Adipocyte (in vitro differentiated cells): ENCODE measurements around the gene ATRN.
"Not testable (repeated sequence)": the region's sequence is repeated elsewhere in the genome, so short reads cannot be mapped to it uniquely, and the experiment has no call there.

Experiments used
- DNase-seq: peaks from one replicate; pipeline ENCODE4 v3.0.0-alpha.2; 2015; ENCODE audit warnings: low read depth
- H3K27me3 ChIP-seq: replicated peaks from 2 replicates; pipeline ENCODE4 v1.7.0; 2013; ENCODE audit warnings: mild to moderate bottlenecking, low read length, moderate library complexity; ENCODE audit not compliant: control insufficient read depth, insufficient read depth
- H3K36me3 ChIP-seq: 2 replicates; pipeline ENCODE4 v1.7.0; 2013; ENCODE audit warnings: low read length, mild to moderate bottlenecking, moderate library complexity; ENCODE audit not compliant: control insufficient read depth, insufficient read depth, severe bottlenecking
- H3K4me1 ChIP-seq: 2 replicates; pipeline ENCODE4 v1.7.0; 2013; ENCODE audit warnings: mild to moderate bottlenecking, low read length, moderate library complexity; ENCODE audit not compliant: control insufficient read depth, insufficient read depth
- H3K4me3 ChIP-seq: 2 replicates; pipeline ENCODE4 v1.7.0; 2013; ENCODE audit warnings: mild to moderate bottlenecking, low read length, moderate library complexity
- H3K9ac ChIP-seq: 2 replicates; pipeline ENCODE4 v1.7.0; 2013; ENCODE audit warnings: mild to moderate bottlenecking, low read length, moderate library complexity
- H3K9me3 ChIP-seq: 2 replicates; pipeline ENCODE4 v1.7.0; 2013; ENCODE audit warnings: mild to moderate bottlenecking, low read length, moderate library complexity; ENCODE audit not compliant: control insufficient read depth

ATRN gene

GRCh38 chr20:3576363-3576762 is 105.5 kb downstream of the ATRN start:
- H3K36me3 ChIP-seq: peaks cover 30% of the 10 kb centered on the region
- H3K4me3 ChIP-seq: no peak overlapping the region
- no peaks in the 10 kb centered on the region for H3K27me3 ChIP-seq
- DNase-seq: no peak
- H3K9ac ChIP-seq: no peak overlapping the region
- H3K4me1 ChIP-seq: peaks cover 11% of the 10 kb centered on the region
- no peaks in the 10 kb centered on the region for H3K9me3 ChIP-seq

- H3K4me1 ChIP-seq: peaks cover 11% of the 10 kb centered on the region
- H3K36me3 ChIP-seq: peaks cover 36% of the 10 kb centered on the region
- DNase-seq: no peak
- H3K9ac ChIP-seq: no peak overlapping the region
- H3K27me3 ChIP-seq: no peaks in the 10 kb centered on the region
- no peaks in the 10 kb centered on the region for H3K9me3 ChIP-seq
- H3K4me3 ChIP-seq: no peak overlapping the region
These were observed 106.5 kb downstream of the ATRN start for GRCh38 chr20:3577366-3577765.

GRCh38 chr20:3580412-3580811 is 109.6 kb downstream of the ATRN start:
- H3K9ac ChIP-seq: no peak overlapping the region
- peaks cover 61% of the 10 kb centered on the region for H3K36me3 ChIP-seq
- no peaks in the 10 kb centered on the region for H3K9me3 ChIP-seq
- no peak overlapping the region for H3K4me3 ChIP-seq
- no peaks in the 10 kb centered on the region for H3K27me3 ChIP-seq
- H3K4me1 ChIP-seq: peaks cover 20% of the 10 kb centered on the region
- DNase-seq: no peak

GRCh38 chr20:3583765-3584164 is 112.9 kb downstream of the ATRN start:
- Histone ChIP-seq H3K4me3 (no peak overlapping the region), H3K36me3 (peaks cover 39% of the 10 kb centered on the region), H3K27me3 (no peaks in the 10 kb centered on the region), H3K9me3 (peaks cover 3% of the 10 kb centered on the region), H3K4me1 (peaks cover 24% of the 10 kb centered on the region), H3K9ac (no peak overlapping the region)
- no peak for DNase-seq

GRCh38 chr20:3586093-3586492 is 115.3 kb downstream of the ATRN start:
- Histone ChIP-seq H3K27me3 (no peaks in the 10 kb centered on the region), H3K9ac (no peak overlapping the region), H3K9me3 (peaks cover 3% of the 10 kb centered on the region), H3K36me3 (peaks cover 42% of the 10 kb centered on the region), H3K4me1 (peaks cover 13% of the 10 kb centered on the region), H3K4me3 (no peak overlapping the region)
- DNase-seq: peak; percentile 72

GRCh38 chr20:3590164-3590563 is 119.3 kb downstream of the ATRN start:
- H3K27me3 ChIP-seq: no peaks in the 10 kb centered on the region
- H3K4me3 ChIP-seq: no peak overlapping the region
- peaks cover 3% of the 10 kb centered on the region for H3K9me3 ChIP-seq
- no peak for DNase-seq
- H3K9ac ChIP-seq: no peak overlapping the region
- peaks cover 51% of the 10 kb centered on the region for H3K36me3 ChIP-seq
- H3K4me1 ChIP-seq: peaks cover 4% of the 10 kb centered on the region

GRCh38 chr20:3592931-3593330 is 122.1 kb downstream of the ATRN start:
- no peaks in the 10 kb centered on the region for H3K27me3 ChIP-seq
- H3K9ac ChIP-seq: no peak overlapping the region
- DNase-seq: no peak
- peaks cover 66% of the 10 kb centered on the region for H3K36me3 ChIP-seq
- no peaks in the 10 kb centered on the region for H3K9me3 ChIP-seq
- H3K4me3 ChIP-seq: no peak overlapping the region
- H3K4me1 ChIP-seq: no peaks in the 10 kb centered on the region

GRCh38 chr20:3595541-3595940 is 124.7 kb downstream of the ATRN start:
- H3K4me1 ChIP-seq: no peaks in the 10 kb centered on the region
- H3K9me3 ChIP-seq: no peaks in the 10 kb centered on the region
- H3K4me3 ChIP-seq: no peak overlapping the region
- peaks cover 92% of the 10 kb centered on the region for H3K36me3 ChIP-seq
- DNase-seq: no peak
- no peak overlapping the region for H3K9ac ChIP-seq
- H3K27me3 ChIP-seq: no peaks in the 10 kb centered on the region

GRCh38 chr20:3603108-3603507 is 132.3 kb downstream of the ATRN start:
- Histone ChIP-seq H3K27me3 (no peaks in the 10 kb centered on the region), H3K36me3 (peaks cover 74% of the 10 kb centered on the region), H3K4me1 (no peaks in the 10 kb centered on the region), H3K4me3 (no peak overlapping the region), H3K9me3 (no peaks in the 10 kb centered on the region), H3K9ac (no peak overlapping the region)
- no peak for DNase-seq

- not testable (repeated sequence) for H3K9ac ChIP-seq, H3K9me3 ChIP-seq, H3K27me3 ChIP-seq, H3K4me3 ChIP-seq, DNase-seq, H3K4me1 ChIP-seq
- H3K36me3 ChIP-seq: peaks cover 55% of the 10 kb centered on the region
These were observed 134.6 kb downstream of the ATRN start for GRCh38 chr20:3605386-3605886.

- DNase-seq: no peak
- H3K9me3 ChIP-seq: peaks cover 2% of the 10 kb centered on the region
- H3K4me1 ChIP-seq: no peaks in the 10 kb centered on the region
- no peaks in the 10 kb centered on the region for H3K27me3 ChIP-seq
- H3K4me3 ChIP-seq: no peak overlapping the region
- peaks cover 49% of the 10 kb centered on the region for H3K36me3 ChIP-seq
- H3K9ac ChIP-seq: no peak overlapping the region
These were observed 135.2 kb downstream of the ATRN start for GRCh38 chr20:3606021-3606420.

GRCh38 chr20:3611901-3612300 is 141.1 kb downstream of the ATRN start:
- Histone ChIP-seq H3K27me3 (no peaks in the 10 kb centered on the region), H3K9me3 (peaks cover 2% of the 10 kb centered on the region), H3K36me3 (peaks cover 12% of the 10 kb centered on the region), H3K9ac (no peak overlapping the region), H3K4me3 (no peak overlapping the region), H3K4me1 (no peaks in the 10 kb centered on the region)
- no peak for DNase-seq
